ENCODE data around the gene RAB39A.

- TF ChIP-seq TAF1 (IDR thresholded peaks at IDR 0.05; ENCODE audit: low read depth) (peak; percentile 72), CTCF (IDR thresholded peaks at IDR 0.05; ENCODE audit: poor library complexity, severe bottlenecking) (peak; percentile 97), EP300 (conservative IDR thresholded peaks at IDR 0.05; ENCODE audit: poor library complexity, severe bottlenecking) (no peak), POLR2AphosphoS5 (IDR thresholded peaks at IDR 0.05) (peak; percentile 94), SMC3 (conservative IDR thresholded peaks at IDR 0.05; ENCODE audit: poor library complexity) (peak; percentile 79)
These were observed 80.6 kb downstream of the RAB39A start, which contains the start of gene CUL5 for GRCh38 chr11:108008656-108009496.

Data from neural cell (in vitro differentiated cells).